Measurements from ENCODE around the gene MFF.

MFF gene

DNA sequence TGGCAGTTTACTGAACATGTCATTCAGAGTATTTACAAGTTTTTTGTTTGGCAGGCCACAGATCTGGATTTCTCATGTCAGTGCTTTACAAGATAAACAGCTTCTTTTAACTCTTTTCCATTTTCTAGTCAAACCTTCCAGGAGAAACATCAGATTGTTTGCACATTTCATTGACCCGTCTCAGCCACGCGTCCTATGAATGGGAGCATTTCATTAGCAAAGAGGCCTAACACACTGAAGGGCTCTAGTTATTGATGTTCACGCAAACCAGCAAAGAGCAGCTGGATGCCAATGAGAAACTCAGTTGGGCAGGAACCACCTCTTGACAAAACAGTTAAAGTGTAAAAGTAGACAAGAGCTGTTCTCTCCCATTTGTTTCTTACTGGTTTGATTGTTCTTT is 29.2 kb upstream of the MFF start:
- DNase-seq (ENCODE audit: low spot score), result no peak
- TF ChIP-seq, protein P1, sequence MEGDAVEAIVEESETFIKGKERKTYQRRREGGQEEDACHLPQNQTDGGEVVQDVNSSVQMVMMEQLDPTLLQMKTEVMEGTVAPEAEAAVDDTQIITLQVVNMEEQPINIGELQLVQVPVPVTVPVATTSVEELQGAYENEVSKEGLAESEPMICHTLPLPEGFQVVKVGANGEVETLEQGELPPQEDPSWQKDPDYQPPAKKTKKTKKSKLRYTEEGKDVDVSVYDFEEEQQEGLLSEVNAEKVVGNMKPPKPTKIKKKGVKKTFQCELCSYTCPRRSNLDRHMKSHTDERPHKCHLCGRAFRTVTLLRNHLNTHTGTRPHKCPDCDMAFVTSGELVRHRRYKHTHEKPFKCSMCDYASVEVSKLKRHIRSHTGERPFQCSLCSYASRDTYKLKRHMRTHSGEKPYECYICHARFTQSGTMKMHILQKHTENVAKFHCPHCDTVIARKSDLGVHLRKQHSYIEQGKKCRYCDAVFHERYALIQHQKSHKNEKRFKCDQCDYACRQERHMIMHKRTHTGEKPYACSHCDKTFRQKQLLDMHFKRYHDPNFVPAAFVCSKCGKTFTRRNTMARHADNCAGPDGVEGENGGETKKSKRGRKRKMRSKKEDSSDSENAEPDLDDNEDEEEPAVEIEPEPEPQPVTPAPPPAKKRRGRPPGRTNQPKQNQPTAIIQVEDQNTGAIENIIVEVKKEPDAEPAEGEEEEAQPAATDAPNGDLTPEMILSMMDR (IDR thresholded peaks at IDR 0.05; ENCODE audit: extremely low read depth, insufficient read depth, missing control alignments), result no peak
- in situ Hi-C loops (cut with MboI; ENCODE audit: low pct_unique_long_range_greater_than_20kb, low sequenced_read_pairs, unreplicated experiment), result no loop called here

GRCh38 chr2:227296671-227297405 is 28.2 kb upstream of the MFF start:
- in situ Hi-C loops (cut with MboI; ENCODE audit: low pct_unique_long_range_greater_than_20kb, low sequenced_read_pairs, unreplicated experiment), result no loop called here
- no peak for DNase-seq (ENCODE audit: low spot score)
- TF ChIP-seq, protein P1 (IDR thresholded peaks at IDR 0.05; ENCODE audit: extremely low read depth, insufficient read depth, missing control alignments), result no peak

DNA sequence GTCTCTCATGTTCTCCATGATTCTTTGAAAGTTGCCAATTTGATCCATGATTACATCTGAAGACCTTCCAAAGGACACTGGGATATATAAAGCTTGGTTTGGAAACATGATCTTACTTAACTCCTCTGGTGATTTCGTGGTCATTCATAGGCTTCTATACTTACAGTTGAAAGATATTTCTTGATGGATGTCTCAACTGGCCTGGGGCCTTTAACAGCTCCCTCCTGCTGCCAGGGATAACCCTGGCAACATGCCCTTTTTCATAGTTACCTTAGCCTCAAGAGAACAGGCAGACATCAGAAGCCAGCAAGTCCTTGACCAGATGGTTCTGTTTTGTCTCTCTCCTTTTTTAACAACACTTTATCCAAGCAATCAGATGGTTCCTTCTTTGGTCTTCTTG is 23.5 kb upstream of the MFF start:
- no peak for DNase-seq (ENCODE audit: low spot score)
- TF ChIP-seq, protein P1 (IDR thresholded peaks at IDR 0.05; ENCODE audit: extremely low read depth, insufficient read depth, missing control alignments), result no peak
- in situ Hi-C loops (cut with MboI; ENCODE audit: low pct_unique_long_range_greater_than_20kb, low sequenced_read_pairs, unreplicated experiment), result no loop called here

GRCh38 chr2:227308784-227309183 is 16.3 kb upstream of the MFF start:
- in situ Hi-C loops (cut with MboI; ENCODE audit: low pct_unique_long_range_greater_than_20kb, low sequenced_read_pairs, unreplicated experiment), result no loop called here
- TF ChIP-seq, protein P1 (IDR thresholded peaks at IDR 0.05; ENCODE audit: extremely low read depth, insufficient read depth, missing control alignments), result no peak
- no peak for DNase-seq (ENCODE audit: low spot score)

GRCh38 chr2:227310756-227311110 is 14.3 kb upstream of the MFF start:
- TF ChIP-seq, protein P1 (IDR thresholded peaks at IDR 0.05; ENCODE audit: extremely low read depth, insufficient read depth, missing control alignments), result no peak
- in situ Hi-C loops (cut with MboI; ENCODE audit: low pct_unique_long_range_greater_than_20kb, low sequenced_read_pairs, unreplicated experiment), result no loop called here
- no peak for DNase-seq (ENCODE audit: low spot score)

- in situ Hi-C loops (cut with MboI; ENCODE audit: low pct_unique_long_range_greater_than_20kb, low sequenced_read_pairs, unreplicated experiment), result no loop called here
- DNase-seq (ENCODE audit: low spot score), result no peak
- TF ChIP-seq, protein P1 (IDR thresholded peaks at IDR 0.05; ENCODE audit: extremely low read depth, insufficient read depth, missing control alignments), result no peak
Observed at GRCh38 chr2:227311861-227312506, 13.1 kb upstream of the MFF start.

Data from GM13977 (cell line).